GM12878 (cell line): Measurements from ENCODE around the gene DNAJC18. TPM values are rescaled to one million over a fixed set of nuclear protein-coding genes. Genes with fewer than 3 reads are reported as not detected.
A peak's percentile ranks its signal among the peaks of the same experiment; 100 is the strongest.

Experiments used
- ATAC-seq: fragments of 200-7000 bp; cut with Tn5 transposase; 3 replicates; pipeline ENCODE4 v1.9.1; 2020; ENCODE audit warnings: mild to moderate bottlenecking, moderate library complexity
- BruUV-seq: library from RNA; stranded (reverse); fragments of 400-500 nt; replicated peaks from 2 replicates; lab custom pipeline; 2021; lab: Mats Ljungman, UMichigan
- CTCF ChIA-PET: fragments of 300-600 bp; sonication (Branson Sonifier 250); formaldehyde crosslinking; extraction: SDS; loops from one replicate; lab custom pipeline; 2021; ENCODE audit warnings: inconsistent platforms; lab: Yijun Ruan, JAX
- POLR2A ChIA-PET: fragments of 350-600 bp; formaldehyde crosslinking; extraction: SDS; loops from one replicate; lab custom pipeline; 2021; ENCODE audit warnings: inconsistent platforms; lab: Charles Lee
- RAD21 ChIA-PET: fragments of 300-600 bp; sonication (Branson Sonifier 250); formaldehyde crosslinking; loops from one replicate; lab custom pipeline; 2023; ENCODE audit warnings: antibody characterized with exemption; ENCODE audit not compliant: unreplicated experiment; lab: Charles Lee
- SMC1A ChIA-PET: fragments of 300-600 bp; sonication (Branson Sonifier 250); formaldehyde crosslinking; loops from one replicate; lab custom pipeline; 2023; ENCODE audit not compliant: unreplicated experiment, uncharacterized antibody; lab: Charles Lee
- DNase-seq: peaks from one replicate; pipeline ENCODE4 v3.0.0-alpha.2; 2011; ENCODE audit warnings: low read depth, low spot score
- FAIRE-seq: peaks from 3 replicates; lab custom pipeline; 2011; peaks lifted over from hg19 to GRCh38; lab: Jason Lieb, UNC
- H2AFZ ChIP-seq: 2 replicates; pipeline ENCODE4 v1.6.0; 2011; ENCODE audit warnings: low read depth, low read length, control low read depth; ENCODE audit not compliant: control insufficient read depth
- H3K27ac ChIP-seq: 2 replicates; pipeline ENCODE4 v1.5.1; 2011; ENCODE audit warnings: control low read depth; ENCODE audit not compliant: control insufficient read depth, insufficient read depth
- H3K27me3 ChIP-seq, 2 experiments: replicated peaks in 1 of 2; 2 replicates each; pipeline versions ENCODE4 v1.6.0 to v1.6.1; 2011; ENCODE audit warnings: low read length in 1 of 2; ENCODE audit not compliant: control insufficient read depth in 2 of 2, insufficient read depth in 2 of 2
- H3K36me3 ChIP-seq, 2 experiments: 2 replicates each; pipeline ENCODE4 v1.5.1; 2011; ENCODE audit warnings: low read length in 1 of 2; ENCODE audit not compliant: control insufficient read depth in 2 of 2, insufficient read depth in 2 of 2
- H3K4me1 ChIP-seq: 2 replicates; pipeline ENCODE4 v1.6.1; 2011; ENCODE audit warnings: mild to moderate bottlenecking, low read length, moderate library complexity, mixed read lengths; ENCODE audit not compliant: control insufficient read depth, insufficient read depth
- H3K4me2 ChIP-seq: 2 replicates; pipeline ENCODE4 v1.6.0; 2011; ENCODE audit warnings: control low read depth; ENCODE audit not compliant: control insufficient read depth, insufficient read depth
- H3K4me3 ChIP-seq: fragments of 200-600 bp; sonication (generic); 2 replicates; pipeline ENCODE4 v1.5.1; 2016
- H3K79me2 ChIP-seq: 2 replicates; pipeline ENCODE4 v1.6.0; 2011; ENCODE audit warnings: low read length; ENCODE audit not compliant: control insufficient read depth, insufficient read depth
- H3K9ac ChIP-seq: 2 replicates; pipeline ENCODE4 v1.8.0; 2011; ENCODE audit warnings: low read length, control low read depth, mixed read lengths; ENCODE audit not compliant: control insufficient read depth, insufficient read depth
- H3K9me3 ChIP-seq: replicated peaks from 3 replicates; pipeline ENCODE4 v1.5.1; 2011; ENCODE audit warnings: mild to moderate bottlenecking, low read length; ENCODE audit not compliant: control insufficient read depth, insufficient read depth
- H4K20me1 ChIP-seq: 2 replicates; pipeline ENCODE4 v1.6.0; 2011; ENCODE audit not compliant: control insufficient read depth, insufficient read depth
- CHD2 ChIP-seq: IDR thresholded peaks from 2 replicates; pipeline ENCODE4 v1.6.1; 2011; ENCODE audit warnings: low read depth, low read length, improper control_type of control experiment, borderline replicate concordance
- CREM ChIP-seq: IDR thresholded peaks from 2 replicates; pipeline ENCODE4 v1.6.1; 2014; ENCODE audit warnings: antibody characterized with exemption, low read depth
- EGR1 ChIP-seq, 2 experiments: IDR thresholded peaks; 1 replicate in 1 of 2; 2 replicates in 1 of 2; pipeline ENCODE4 v1.6.1; 2011 to 2012; ENCODE audit warnings: low read depth in 2 of 2, low read length in 2 of 2, borderline replicate concordance in 1 of 2, mild to moderate bottlenecking in 1 of 2, moderate library complexity in 1 of 2
- EZH2 ChIP-seq: IDR thresholded peaks from 2 replicates; pipeline ENCODE4 v1.6.1; 2012; ENCODE audit warnings: low read depth, mild to moderate bottlenecking, control low read depth, inconsistent platforms, low read length, borderline replicate concordance; ENCODE audit not compliant: control insufficient read depth
- KDM1A ChIP-seq: fragments of 200-600 bp; sonication (generic); IDR thresholded peaks from 2 replicates; pipeline ENCODE4 v1.6.1; 2016; ENCODE audit warnings: borderline replicate concordance
- PAX5 ChIP-seq: IDR thresholded peaks from 2 replicates; pipeline ENCODE4 v1.6.1; 2011; ENCODE audit warnings: low read depth, low read length, borderline replicate concordance
- POLR2AphosphoS2 ChIP-seq: IDR thresholded peaks from 2 replicates; pipeline ENCODE4 v1.6.1; 2011; ENCODE audit warnings: low read depth, mild to moderate bottlenecking, low read length, improper control_type of control experiment, moderate library complexity
- POU2F2 ChIP-seq: IDR thresholded peaks from 3 replicates; pipeline ENCODE4 v1.6.1; 2011; ENCODE audit warnings: low read depth, mild to moderate bottlenecking, low read length, borderline replicate concordance
- SMAD5 ChIP-seq: IDR thresholded peaks from 2 replicates; pipeline ENCODE4 v1.6.1; 2016; ENCODE audit warnings: antibody characterized with exemption, low read depth
- WGBS: methylation state at CpG from one replicate; pipeline ENCODE4 v1.1.6; 2016; ENCODE audit warnings: low lambda C conversion rate; ENCODE audit not compliant: insufficient replicate concordance, insufficient coverage; ENCODE audit errors: missing lambda C conversion rate; 5-methylcytosine and 5-hydroxymethylcytosine counted together
- in situ Hi-C: fragments of 300-500 bp; cut with MboI; formaldehyde crosslinking; loops from 9 replicates; pipeline ENCODE4 v1.14.3; 2018; ENCODE audit warnings: mixed read lengths
- intact Hi-C: fragments of 100-400 bp; cut with micrococcal nuclease; formaldehyde crosslinking; loops from one replicate; pipeline ENCODE4 v1.14.2; 2022; ENCODE audit not compliant: unreplicated experiment
- polyA plus RNA-seq, 11 experiments: library from polyadenylated mRNA; depleted of rRNA in 4 of 11; unstranded in 6 of 11; stranded (reverse) in 5 of 11; fragments of >200 nt; fragmentation: Nextera tagmentation in 4 of 11; fragmentation: Illumina TruSeq in 1 of 11; extraction: Ambion mirVana in 4 of 11; extraction: Trizol in 1 of 11; gene quantifications; 1 replicate in 1 of 11; 2 replicates in 10 of 11; pipeline versions ENCODE4 v1.2.1 to v1.2.3, GENCODE V29; 2011 to 2016; ENCODE audit warnings: inconsistent platforms in 2 of 11, missing spikeins in 2 of 11, low read depth in 1 of 11
- total RNA-seq, 4 experiments: library from RNA; depleted of rRNA in 3 of 4; stranded (reverse); fragments of >200 nt in 3 of 4; fragmentation: Illumina TruSeq in 1 of 4; extraction: Trizol in 1 of 4; gene quantifications; 2 replicates each; pipeline versions ENCODE4 v1.2.1 to v1.2.3, GENCODE V29; 2013 to 2021
- TF ChIP-seq, protein P1 (sequence below): fragments of 450-650 bp; formaldehyde crosslinking; IDR thresholded peaks from 2 replicates; pipeline ENCODE4 v1.4.0; 2020; ENCODE audit warnings: mild to moderate bottlenecking, moderate library complexity
- TF ChIP-seq, protein P2 (sequence below): fragments of 450-650 bp; IDR thresholded peaks from 2 replicates; pipeline ENCODE4 v1.6.1; 2017; ENCODE audit warnings: mild to moderate bottlenecking, moderate library complexity

DNAJC18 gene
- total and polyA plus RNA-seq, 10 of the 15 experiments (the other 5 are each of a cell fraction or from before 2014, with no cell fraction given) = 6.4 to 26.7 (median 17.7) TPM

DNA sequence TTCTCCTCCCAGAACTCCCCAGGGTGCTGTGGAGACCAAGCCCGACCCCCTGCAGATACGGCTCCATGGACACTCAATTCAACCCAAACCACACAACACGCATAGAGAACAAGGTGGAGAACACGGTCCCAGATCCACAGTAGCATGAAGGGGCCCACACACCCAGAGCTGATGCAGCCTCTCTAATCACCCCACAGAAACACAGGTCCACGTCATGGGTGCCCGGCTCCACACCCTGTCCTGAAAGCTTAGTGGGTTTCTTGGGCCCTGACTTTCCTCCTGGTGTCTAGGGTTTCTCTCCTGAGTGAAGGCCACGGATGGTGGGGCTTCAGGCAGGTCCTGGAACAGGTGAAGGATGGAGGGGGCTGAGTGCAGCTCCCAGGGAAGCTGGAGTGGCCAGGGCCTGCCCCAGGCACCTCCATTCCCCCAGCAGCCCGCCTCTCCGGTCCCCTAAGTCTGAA, 54.7 kb downstream of the DNAJC18 start:
- peak; percentile 3 for ATAC-seq
- intact Hi-C loops = loop anchor here (5.0 kb wide), 1 partner anchor 187 kb away; the partner anchor contains the start of gene SIL1

More for the DNA sequence above, 54.7 kb downstream of the DNAJC18 start:
- peaks cover 36% of the 10 kb centered on the region for H3K4me1 ChIP-seq
- ChIA-PET SMC1A (no interaction called here), POLR2A (no interaction called here), CTCF (interaction anchor here (1.0 kb wide), 1 partner anchor 43 kb away, joined by 3 read pairs; the partner anchor contains the start of gene PAIP2), RAD21 (interaction anchor here (1.0 kb wide), 1 partner anchor 18 kb away, joined by 3 read pairs; no protein-coding TSS in a partner anchor)
- WGBS = 30% methylated on average over 9 of the region's 9 CpGs
- BruUV-seq = no TSS peak
- peak overlapping the region; percentile 62 for H3K27ac ChIP-seq
- no peaks in the 10 kb centered on the region for H3K27me3 ChIP-seq
- H3K9ac ChIP-seq = peak overlapping the region; percentile 42
- no peak overlapping the region; the same call in 1 of the 2 replicates for H2AFZ ChIP-seq
- 0 out of 2 replicates have a peak overlapping the region, but pooled peaks have one; percentile 17 for H3K4me3 ChIP-seq
- H3K9me3 ChIP-seq = no peaks in the 10 kb centered on the region
- H3K4me2 ChIP-seq = peak overlapping the region; percentile 51
- H3K36me3 ChIP-seq = no peaks in the 10 kb centered on the region; a peak in 2 of 4 replicates
- no peaks in the 10 kb centered on the region for H4K20me1 ChIP-seq
- peaks cover 29% of the 10 kb centered on the region for H3K79me2 ChIP-seq
- in situ Hi-C loops = no loop called here
- FAIRE-seq (no peak), DNase-seq (no peak)
- TF ChIP-seq, protein P1, sequence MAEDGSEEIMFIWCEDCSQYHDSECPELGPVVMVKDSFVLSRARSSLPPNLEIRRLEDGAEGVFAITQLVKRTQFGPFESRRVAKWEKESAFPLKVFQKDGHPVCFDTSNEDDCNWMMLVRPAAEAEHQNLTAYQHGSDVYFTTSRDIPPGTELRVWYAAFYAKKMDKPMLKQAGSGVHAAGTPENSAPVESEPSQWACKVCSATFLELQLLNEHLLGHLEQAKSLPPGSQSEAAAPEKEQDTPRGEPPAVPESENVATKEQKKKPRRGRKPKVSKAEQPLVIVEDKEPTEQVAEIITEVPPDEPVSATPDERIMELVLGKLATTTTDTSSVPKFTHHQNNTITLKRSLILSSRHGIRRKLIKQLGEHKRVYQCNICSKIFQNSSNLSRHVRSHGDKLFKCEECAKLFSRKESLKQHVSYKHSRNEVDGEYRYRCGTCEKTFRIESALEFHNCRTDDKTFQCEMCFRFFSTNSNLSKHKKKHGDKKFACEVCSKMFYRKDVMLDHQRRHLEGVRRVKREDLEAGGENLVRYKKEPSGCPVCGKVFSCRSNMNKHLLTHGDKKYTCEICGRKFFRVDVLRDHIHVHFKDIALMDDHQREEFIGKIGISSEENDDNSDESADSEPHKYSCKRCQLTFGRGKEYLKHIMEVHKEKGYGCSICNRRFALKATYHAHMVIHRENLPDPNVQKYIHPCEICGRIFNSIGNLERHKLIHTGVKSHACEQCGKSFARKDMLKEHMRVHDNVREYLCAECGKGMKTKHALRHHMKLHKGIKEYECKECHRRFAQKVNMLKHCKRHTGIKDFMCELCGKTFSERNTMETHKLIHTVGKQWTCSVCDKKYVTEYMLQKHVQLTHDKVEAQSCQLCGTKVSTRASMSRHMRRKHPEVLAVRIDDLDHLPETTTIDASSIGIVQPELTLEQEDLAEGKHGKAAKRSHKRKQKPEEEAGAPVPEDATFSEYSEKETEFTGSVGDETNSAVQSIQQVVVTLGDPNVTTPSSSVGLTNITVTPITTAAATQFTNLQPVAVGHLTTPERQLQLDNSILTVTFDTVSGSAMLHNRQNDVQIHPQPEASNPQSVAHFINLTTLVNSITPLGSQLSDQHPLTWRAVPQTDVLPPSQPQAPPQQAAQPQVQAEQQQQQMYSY (CRISPR knock-in tag) = no peak
- TF ChIP-seq POLR2AphosphoS2 (peak; percentile 14; the same call in 1 of the 2 replicates), CHD2 (no peak), POU2F2 (no peak), SMAD5 (0 out of 2 replicates have a peak, but pooled peaks have one; percentile 53), PAX5 (no peak), KDM1A (no peak), EZH2 (no peak), CREM (0 out of 2 replicates have a peak, but pooled peaks have one; percentile 12), EGR1 (IDR thresholded peaks at IDR 0.05; ENCODE audit: borderline replicate concordance in 1 of 2, low read depth in 2 of 2, low read length in 2 of 2) (no peak)
- TF ChIP-seq, protein P2, sequence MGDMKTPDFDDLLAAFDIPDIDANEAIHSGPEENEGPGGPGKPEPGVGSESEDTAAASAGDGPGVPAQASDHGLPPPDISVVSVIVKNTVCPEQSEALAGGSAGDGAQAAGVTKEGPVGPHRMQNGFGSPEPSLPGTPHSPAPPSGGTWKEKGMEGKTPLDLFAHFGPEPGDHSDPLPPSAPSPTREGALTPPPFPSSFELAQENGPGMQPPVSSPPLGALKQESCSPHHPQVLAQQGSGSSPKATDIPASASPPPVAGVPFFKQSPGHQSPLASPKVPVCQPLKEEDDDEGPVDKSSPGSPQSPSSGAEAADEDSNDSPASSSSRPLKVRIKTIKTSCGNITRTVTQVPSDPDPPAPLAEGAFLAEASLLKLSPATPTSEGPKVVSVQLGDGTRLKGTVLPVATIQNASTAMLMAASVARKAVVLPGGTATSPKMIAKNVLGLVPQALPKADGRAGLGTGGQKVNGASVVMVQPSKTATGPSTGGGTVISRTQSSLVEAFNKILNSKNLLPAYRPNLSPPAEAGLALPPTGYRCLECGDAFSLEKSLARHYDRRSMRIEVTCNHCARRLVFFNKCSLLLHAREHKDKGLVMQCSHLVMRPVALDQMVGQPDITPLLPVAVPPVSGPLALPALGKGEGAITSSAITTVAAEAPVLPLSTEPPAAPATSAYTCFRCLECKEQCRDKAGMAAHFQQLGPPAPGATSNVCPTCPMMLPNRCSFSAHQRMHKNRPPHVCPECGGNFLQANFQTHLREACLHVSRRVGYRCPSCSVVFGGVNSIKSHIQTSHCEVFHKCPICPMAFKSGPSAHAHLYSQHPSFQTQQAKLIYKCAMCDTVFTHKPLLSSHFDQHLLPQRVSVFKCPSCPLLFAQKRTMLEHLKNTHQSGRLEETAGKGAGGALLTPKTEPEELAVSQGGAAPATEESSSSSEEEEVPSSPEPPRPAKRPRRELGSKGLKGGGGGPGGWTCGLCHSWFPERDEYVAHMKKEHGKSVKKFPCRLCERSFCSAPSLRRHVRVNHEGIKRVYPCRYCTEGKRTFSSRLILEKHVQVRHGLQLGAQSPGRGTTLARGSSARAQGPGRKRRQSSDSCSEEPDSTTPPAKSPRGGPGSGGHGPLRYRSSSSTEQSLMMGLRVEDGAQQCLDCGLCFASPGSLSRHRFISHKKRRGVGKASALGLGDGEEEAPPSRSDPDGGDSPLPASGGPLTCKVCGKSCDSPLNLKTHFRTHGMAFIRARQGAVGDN = no peak
